ENCODE data around the gene PTH2.

DNA sequence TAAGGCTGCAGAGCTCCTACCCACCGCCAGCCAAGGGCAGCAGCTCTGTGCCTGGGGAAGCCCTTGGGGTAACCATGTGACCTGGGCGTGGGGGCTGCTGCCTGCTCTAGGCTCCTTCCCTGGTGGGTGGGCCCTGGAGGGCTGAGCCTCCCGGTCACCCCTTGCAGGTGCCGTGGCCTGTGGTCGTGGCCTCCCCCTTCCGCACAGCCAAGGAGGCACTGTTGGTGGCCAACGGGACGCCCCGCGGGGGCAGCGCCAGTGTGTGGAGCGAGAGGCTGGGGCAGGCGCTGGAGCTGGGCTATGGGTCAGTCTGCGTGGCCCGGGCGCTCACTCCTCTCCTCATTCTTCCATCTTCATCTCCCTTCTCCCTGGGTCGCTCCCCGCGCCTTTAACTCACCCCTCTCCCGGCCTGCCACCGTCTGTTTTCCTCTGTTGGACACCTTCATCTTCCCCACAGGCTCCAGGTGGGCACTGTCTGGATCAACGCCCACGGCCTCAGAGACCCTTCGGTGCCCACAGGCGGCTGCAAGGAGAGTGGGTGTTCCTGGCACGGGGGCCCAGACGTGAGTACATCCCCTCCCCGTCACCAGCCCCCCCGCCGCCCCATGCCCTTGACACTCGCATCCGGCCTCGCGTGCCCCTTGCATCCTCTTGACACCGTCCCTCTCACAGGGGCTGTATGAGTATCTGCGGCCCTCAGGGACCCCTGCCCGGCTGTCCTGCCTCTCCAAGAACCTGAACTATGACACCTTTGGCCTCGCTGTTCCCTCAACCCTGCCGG, 40.9 kb upstream of the PTH2 start:
- TF ChIP-seq POLR2A (IDR thresholded peaks at IDR 0.05; ENCODE audit: low read depth) = no peak
- TF ChIP-seq, protein P1, sequence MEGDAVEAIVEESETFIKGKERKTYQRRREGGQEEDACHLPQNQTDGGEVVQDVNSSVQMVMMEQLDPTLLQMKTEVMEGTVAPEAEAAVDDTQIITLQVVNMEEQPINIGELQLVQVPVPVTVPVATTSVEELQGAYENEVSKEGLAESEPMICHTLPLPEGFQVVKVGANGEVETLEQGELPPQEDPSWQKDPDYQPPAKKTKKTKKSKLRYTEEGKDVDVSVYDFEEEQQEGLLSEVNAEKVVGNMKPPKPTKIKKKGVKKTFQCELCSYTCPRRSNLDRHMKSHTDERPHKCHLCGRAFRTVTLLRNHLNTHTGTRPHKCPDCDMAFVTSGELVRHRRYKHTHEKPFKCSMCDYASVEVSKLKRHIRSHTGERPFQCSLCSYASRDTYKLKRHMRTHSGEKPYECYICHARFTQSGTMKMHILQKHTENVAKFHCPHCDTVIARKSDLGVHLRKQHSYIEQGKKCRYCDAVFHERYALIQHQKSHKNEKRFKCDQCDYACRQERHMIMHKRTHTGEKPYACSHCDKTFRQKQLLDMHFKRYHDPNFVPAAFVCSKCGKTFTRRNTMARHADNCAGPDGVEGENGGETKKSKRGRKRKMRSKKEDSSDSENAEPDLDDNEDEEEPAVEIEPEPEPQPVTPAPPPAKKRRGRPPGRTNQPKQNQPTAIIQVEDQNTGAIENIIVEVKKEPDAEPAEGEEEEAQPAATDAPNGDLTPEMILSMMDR (IDR thresholded peaks at IDR 0.05) = no peak

Data from esophagus muscularis mucosa (tissue), 3 donors.